Breast epithelium (tissue), 4 donors: ENCODE measurements around the gene SYNE1. TPM values are rescaled to one million over a fixed set of nuclear protein-coding genes. Genes with fewer than 3 reads are reported as not detected.
A peak's percentile ranks its signal among the peaks of the same experiment; 100 is the strongest.

Experiments used
- DNase-seq, 2 donors: peaks; one replicate each; pipeline ENCODE4 v3.0.0-alpha.2; 2019; ENCODE audit warnings: low spot score in 2 of 2
- H3K27ac ChIP-seq, 2 donors: fragments of 200-600 bp; sonication (generic) in 1 of 2; one replicate each; pipeline ENCODE4 v1.5.1; 2016 to 2019; ENCODE audit warnings: mild to moderate bottlenecking in 1 of 2
- H3K27me3 ChIP-seq, 2 donors: fragments of 200-600 bp; sonication (generic) in 1 of 2; one replicate each; pipeline versions ENCODE4 v1.5.1 to v1.6.0; 2017 to 2019; ENCODE audit warnings: control low read depth in 1 of 2, mild to moderate bottlenecking in 1 of 2
- H3K36me3 ChIP-seq: fragments of 200-600 bp; one replicate; pipeline ENCODE4 v1.5.1; 2019
- H3K4me1 ChIP-seq, 2 donors: fragments of 200-600 bp; sonication (generic); one replicate each; pipeline ENCODE4 v1.5.1; 2016 to 2019; ENCODE audit warnings: control low read depth in 1 of 2
- H3K4me3 ChIP-seq, 3 donors: fragments of 200-600 bp; sonication (generic); 1 replicate in 2 of 3; 2 replicates in 1 of 3; pipeline ENCODE4 v1.5.1; 2016 to 2019; ENCODE audit warnings: mild to moderate bottlenecking in 3 of 3, moderate library complexity in 2 of 3
- H3K9me3 ChIP-seq, 2 donors: fragments of 200-600 bp; sonication (generic) in 1 of 2; one replicate each; pipeline ENCODE4 v1.5.1; 2016 to 2019; ENCODE audit warnings: control low read depth in 1 of 2
- CTCF ChIP-seq, 3 donors: fragments of 450-650 bp; IDR thresholded peaks; one replicate each; pipeline ENCODE4 v1.5.1; 2016 to 2017; ENCODE audit warnings: antibody characterized with exemption in 3 of 3, mild to moderate bottlenecking in 3 of 3, moderate library complexity in 3 of 3
- POLR2A ChIP-seq: fragments of 450-650 bp; IDR thresholded peaks from one replicate; pipeline ENCODE4 v1.6.1; 2016; ENCODE audit warnings: antibody characterized with exemption, mild to moderate bottlenecking, moderate library complexity
- POLR2AphosphoS5 ChIP-seq, 3 donors: sonication (generic); formaldehyde crosslinking; IDR thresholded peaks; one replicate each; pipeline ENCODE4 v1.6.1; 2017; ENCODE audit warnings: antibody characterized with exemption in 3 of 3
- intact Hi-C: fragments of 100-400 bp; cut with DNase I; formaldehyde crosslinking; loops from one replicate; pipeline ENCODE4 v1.15.1; 2023; ENCODE audit warnings: low total_unique reads
- total RNA-seq, 3 donors: library from RNA; depleted of rRNA; stranded (reverse); fragments of >200 nt; gene quantifications; one replicate each; pipeline ENCODE4 v1.1.0, GENCODE V29; 2016

Gene SYNE1
- total RNA-seq, 3 donors from 2014 or later = 80.9 to 106 (median 95.7) TPM

GRCh38 chr6:152295346-152295745 lies 341.8 kb downstream of the SYNE1 start:
- Histone ChIP-seq H3K9me3 (no peaks in the 10 kb centered on the region), H3K36me3 (peaks cover 8% of the 10 kb centered on the region), H3K27ac (no peak overlapping the region), H3K4me1 (no peaks in the 10 kb centered on the region), H3K4me3 (no peak overlapping the region), H3K27me3 (no peaks in the 10 kb centered on the region)
- intact Hi-C loops = no loop called here
- DNase-seq = no peak
- TF ChIP-seq CTCF (IDR thresholded peaks at IDR 0.05) (no peak), POLR2A (no peak), POLR2AphosphoS5 (IDR thresholded peaks at IDR 0.05) (peak in 1 of 3 donors; percentile 65)

DNA sequence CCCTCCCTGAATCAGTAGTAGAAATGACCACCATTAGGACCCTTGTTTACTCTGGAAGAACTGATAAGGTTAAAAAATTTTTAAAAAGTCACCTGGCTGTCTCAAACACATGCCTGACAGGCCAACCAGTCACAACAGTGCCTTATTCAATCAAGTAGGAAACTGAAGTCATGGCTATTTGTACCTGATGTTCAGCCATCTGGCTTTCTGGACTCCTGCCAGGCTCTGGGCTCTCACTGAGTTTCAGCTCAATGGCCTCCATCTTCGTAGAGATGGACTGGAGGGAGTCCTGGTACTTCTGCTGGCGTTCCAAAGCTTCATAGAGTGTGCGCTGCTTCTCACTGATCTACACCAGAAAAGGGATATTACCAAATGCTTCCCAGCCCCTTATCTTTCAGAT lies 343.8 kb downstream of the SYNE1 start:
- Histone ChIP-seq H3K36me3 (peaks cover 8% of the 10 kb centered on the region), H3K27ac (no peak overlapping the region)
- intact Hi-C loops = no loop called here

GRCh38 chr6:152292555-152292954 lies 344.6 kb downstream of the SYNE1 start:
- Histone ChIP-seq H3K27ac (no peak overlapping the region), H3K36me3 (peaks cover 8% of the 10 kb centered on the region), H3K27me3 (no peaks in the 10 kb centered on the region), H3K4me1 (no peaks in the 10 kb centered on the region), H3K4me3 (no peak overlapping the region), H3K9me3 (no peaks in the 10 kb centered on the region)
- TF ChIP-seq POLR2AphosphoS5 (IDR thresholded peaks at IDR 0.05) = no peak
- TF ChIP-seq CTCF (IDR thresholded peaks at IDR 0.05) = no peak
- TF ChIP-seq POLR2A = no peak
- DNase-seq = no peak
- intact Hi-C loops = no loop called here

More for the DNA sequence above, 343.8 kb downstream of the SYNE1 start:
- Histone ChIP-seq H3K27me3 (no peaks in the 10 kb centered on the region), H3K9me3 (no peaks in the 10 kb centered on the region), H3K4me3 (no peak overlapping the region), H3K4me1 (no peaks in the 10 kb centered on the region)
- TF ChIP-seq POLR2A (no peak), CTCF (IDR thresholded peaks at IDR 0.05) (no peak), POLR2AphosphoS5 (IDR thresholded peaks at IDR 0.05) (no peak)
- no peak for DNase-seq

- Histone ChIP-seq H3K27me3 (no peaks in the 10 kb centered on the region), H3K4me1 (no peaks in the 10 kb centered on the region), H3K36me3 (peaks cover 8% of the 10 kb centered on the region), H3K4me3 (no peak overlapping the region), H3K27ac (no peak overlapping the region), H3K9me3 (no peaks in the 10 kb centered on the region)
- no peak for DNase-seq
- intact Hi-C loops = no loop called here
- TF ChIP-seq CTCF (IDR thresholded peaks at IDR 0.05) (no peak), POLR2A (no peak), POLR2AphosphoS5 (IDR thresholded peaks at IDR 0.05) (no peak)
Observed at GRCh38 chr6:152290693-152291092, 346.5 kb downstream of the SYNE1 start.

DNA sequence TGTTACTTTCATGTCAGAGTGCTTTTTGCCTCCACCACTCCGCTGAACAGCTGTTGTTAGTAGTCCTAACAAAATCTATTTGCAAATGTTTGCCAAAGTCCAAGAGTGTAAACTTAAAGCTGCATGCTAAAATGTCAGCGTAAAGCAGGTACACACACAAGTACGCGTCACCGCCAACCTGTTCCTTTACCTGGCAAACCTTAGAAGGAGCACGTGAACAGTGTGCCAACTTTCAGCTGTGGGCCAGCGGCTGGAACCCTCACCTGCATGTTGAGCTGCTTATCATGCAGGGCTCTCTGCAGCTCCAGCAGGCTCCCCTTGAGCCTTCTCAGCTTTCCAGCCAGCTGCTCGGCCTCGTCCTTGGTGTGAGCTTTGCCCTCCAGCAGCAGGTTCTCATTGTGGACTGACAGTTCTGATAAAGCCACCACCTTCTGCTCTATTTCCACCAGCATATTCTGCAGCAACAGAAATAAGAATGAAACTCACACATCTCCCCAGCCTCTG lies 359.3 kb downstream of the SYNE1 start:
- H3K27ac ChIP-seq = no peak overlapping the region

More for the DNA sequence above, 359.3 kb downstream of the SYNE1 start:
- no peaks in the 10 kb centered on the region for H3K27me3 ChIP-seq
- H3K4me1 ChIP-seq = peaks cover 0 to 7% of the 10 kb centered on the region in 2 donors
- no peak for DNase-seq
- intact Hi-C loops = no loop called here
- H3K9me3 ChIP-seq = no peaks in the 10 kb centered on the region
- no peak overlapping the region for H3K4me3 ChIP-seq
- no peaks in the 10 kb centered on the region for H3K36me3 ChIP-seq
- TF ChIP-seq CTCF (IDR thresholded peaks at IDR 0.05) (no peak), POLR2A (no peak), POLR2AphosphoS5 (IDR thresholded peaks at IDR 0.05) (no peak)
